Esophagus squamous epithelium (tissue), 5 donors: ENCODE results near the gene VIPR1. TPM values are rescaled to one million over a fixed set of nuclear protein-coding genes. Genes with fewer than 3 reads are reported as not detected.
"Not testable (repeated sequence)": the region's sequence is repeated elsewhere in the genome, so short reads cannot be mapped to it uniquely, and the experiment has no call there.

Source experiments
- DNase-seq: peaks from one replicate; lab custom pipeline; 2025; lab: John Stamatoyannopoulos, UW
- H3K27ac ChIP-seq, 4 donors: fragments of 200-600 bp; sonication (generic); one replicate each; pipeline ENCODE4 v1.5.1; 2016 to 2019; ENCODE audit warnings: mild to moderate bottlenecking in 1 of 4
- H3K27me3 ChIP-seq, 4 donors: fragments of 200-600 bp; sonication (generic); 1 replicate in 3 of 4; 2 replicates in 1 of 4; pipeline versions ENCODE4 v1.5.1 to v1.6.0; 2017 to 2021; ENCODE audit warnings: antibody characterized with exemption in 1 of 4
- H3K36me3 ChIP-seq, 3 donors: fragments of 200-600 bp; sonication (generic); one replicate each; pipeline ENCODE4 v1.5.1; 2016 to 2019
- H3K4me1 ChIP-seq, 3 donors: fragments of 200-600 bp; sonication (generic); one replicate each; pipeline ENCODE4 v1.5.1; 2017 to 2019
- H3K4me3 ChIP-seq, 4 donors: fragments of 200-600 bp; sonication (generic); 1 replicate in 3 of 4; 2 replicates in 1 of 4; pipeline ENCODE4 v1.5.1; 2016 to 2019; ENCODE audit warnings: mild to moderate bottlenecking in 2 of 4, moderate library complexity in 1 of 4
- H3K9me3 ChIP-seq, 3 donors: fragments of 200-600 bp; sonication (generic); one replicate each; pipeline ENCODE4 v1.5.1; 2016 to 2019
- CTCF ChIP-seq, 6 experiments: fragments of 450-650 bp in 4 of 6; fragments of 200-600 bp in 2 of 6; sonication (generic) in 2 of 6; IDR thresholded peaks; one replicate each; pipeline ENCODE4 v1.5.1; 2016 to 2019; ENCODE audit warnings: antibody characterized with exemption in 6 of 6, mild to moderate bottlenecking in 4 of 6, moderate library complexity in 4 of 6
- POLR2A ChIP-seq, 4 donors: fragments of 450-650 bp; IDR thresholded peaks; one replicate each; pipeline ENCODE4 v1.6.1; 2017; ENCODE audit warnings: antibody characterized with exemption in 4 of 4, mild to moderate bottlenecking in 4 of 4, moderate library complexity in 3 of 4
- WGBS, 2 donors: methylation state at CpG; one replicate each; pipeline ENCODE4 v1.1.5; 2018; 5-methylcytosine and 5-hydroxymethylcytosine counted together
- intact Hi-C: fragments of 100-400 bp; cut with DNase I; formaldehyde crosslinking; loops from one replicate; pipeline ENCODE4 v1.15.0; 2022
- small RNA-seq, 4 donors: library from RNA; depleted of rRNA; stranded (forward); fragments of <200 nt; gene quantifications; one replicate each; pipeline ENCODE3, GENCODE V24; 2016
- total RNA-seq, 4 donors: library from RNA; depleted of rRNA; stranded (reverse); fragments of >200 nt; gene quantifications; one replicate each; pipeline ENCODE4 v1.1.0, GENCODE V29; 2016
- donor health status: DM: yes; HTN: yes; CAD: no.

The VIPR1 gene
- total RNA-seq, 4 donors from 2014 or later, result 3.6 to 15.4 (median 8.6) TPM

GRCh38 chr3:42578054-42578453 is 75.6 kb downstream of the VIPR1 start:
- 92 to 96% methylated on average over 4 of the region's 4 CpGs for WGBS, 2 donors

GRCh38 chr3:42579346-42579745 is 76.9 kb downstream of the VIPR1 start:
- DNase-seq, H3K27me3 ChIP-seq, H3K4me3 ChIP-seq, H3K36me3 ChIP-seq, intact Hi-C loops, H3K27ac ChIP-seq: not testable (repeated sequence)
- peaks cover 0 to 12% (median 9%) of the 10 kb centered on the region in 3 donors for H3K9me3 ChIP-seq
- peaks cover 5 to 36% (median 9%) of the 10 kb centered on the region in 3 donors for H3K4me1 ChIP-seq
- 98% methylated on average over 3 to 4 of the region's 4 CpGs for WGBS, 2 donors

More at GRCh38 chr3:42578054-42578453, 75.6 kb downstream of the VIPR1 start:
- TF ChIP-seq POLR2A (IDR thresholded peaks at IDR 0.05) (no peak), CTCF (IDR thresholded peaks at IDR 0.05) (no peak)
- Histone ChIP-seq H3K9me3 (peaks cover 0 to 12% (median 9%) of the 10 kb centered on the region in 3 donors), H3K27ac (no peak overlapping the region), H3K4me3 (no peak overlapping the region), H3K4me1 (peaks cover 5 to 32% (median 9%) of the 10 kb centered on the region in 3 donors), H3K36me3 (peaks cover 0 to 20% (median 0%) of the 10 kb centered on the region in 3 donors), H3K27me3 (no peaks in the 10 kb centered on the region)
- intact Hi-C loops, result no loop called here
- no peak for DNase-seq

- no peaks in the 10 kb centered on the region for H3K27me3 ChIP-seq
- H3K9me3 ChIP-seq, result no peaks in the 10 kb centered on the region
- DNase-seq, result no peak
- WGBS, 2 donors, result 0% methylated on average over 5 of the region's 11 CpGs
- TF ChIP-seq CTCF (IDR thresholded peaks at IDR 0.05) (no peak), POLR2A (IDR thresholded peaks at IDR 0.05) (peak in 1 of 4 donors; percentile 17)
- peaks cover 5 to 36% (median 9%) of the 10 kb centered on the region in 3 donors for H3K4me1 ChIP-seq
- peak overlapping the region; percentile 61 to 84 (median 72) for H3K4me3 ChIP-seq
- intact Hi-C loops, result loop anchor here (10.0 kb wide), 1 partner anchor 163 kb away; no protein-coding TSS in a partner anchor
- H3K27ac ChIP-seq, result peak overlapping the region; percentile 83 to 93 (median 88)
- no peaks in the 10 kb centered on the region for H3K36me3 ChIP-seq
These were observed 78.9 kb downstream of the VIPR1 start for GRCh38 chr3:42581400-42581708.

GRCh38 chr3:42581709-42582473 is 79.4 kb downstream of the VIPR1 start, which contains the start of gene SEC22C:
SEC22C (minus strand) TSS chr3:42581967; CDS start chr3:42569046, 12,921 bp downstream.
- Histone ChIP-seq H3K27me3 (no peaks in the 10 kb centered on the region), H3K27ac (peak within 1 kb of the TSS; percentile 83 to 93 (median 88)), H3K36me3 (no peaks in the 10 kb centered on the region), H3K4me1 (peaks cover 5 to 36% (median 9%) of the 10 kb centered on the region in 3 donors), H3K4me3 (peak within 1 kb of the TSS; percentile 61 to 84 (median 72)), H3K9me3 (no peaks in the 10 kb centered on the region)
- WGBS, 2 donors, result 0 to 2% methylated on average over 2 to 7 of the region's 77 CpGs
- peak; percentile 83 for DNase-seq
- intact Hi-C loops, result loop anchor here (10.0 kb wide), 1 partner anchor 163 kb away; no protein-coding TSS in a partner anchor
- TF ChIP-seq POLR2A (IDR thresholded peaks at IDR 0.05) (peak in 3 of 4 donors; percentile 28 to 85 (median 66)), CTCF (IDR thresholded peaks at IDR 0.05) (peak in 3 of 6 experiments; percentile 8 to 17 (median 14))

- intact Hi-C loops, result loop anchor here (10.0 kb wide), 1 partner anchor 162 kb away; no protein-coding TSS in a partner anchor
- 0 to 3% methylated on average over 3 of the region's 3 CpGs for WGBS, 2 donors
These were observed 80.1 kb downstream of the VIPR1 start for GRCh38 chr3:42582474-42583070.

More at GRCh38 chr3:42582474-42583070, 80.1 kb downstream of the VIPR1 start:
- Histone ChIP-seq H3K4me3 (peak overlapping the region; percentile 61 to 84 (median 72)), H3K36me3 (no peaks in the 10 kb centered on the region), H3K9me3 (no peaks in the 10 kb centered on the region), H3K4me1 (peaks cover 5 to 36% (median 9%) of the 10 kb centered on the region in 3 donors), H3K27me3 (no peaks in the 10 kb centered on the region), H3K27ac (peak overlapping the region; percentile 83 to 93 (median 88))
- DNase-seq, result no peak
- no peak for TF ChIP-seq CTCF (IDR thresholded peaks at IDR 0.05)
- no peak for TF ChIP-seq POLR2A (IDR thresholded peaks at IDR 0.05)

Small RNAs within 50 kb of the gene (small RNA-seq; reads per million reads assigned to genes)
- 0 reads per million in 4 donors for gene AC092047.1

Other genes with a start within 250 kb of the VIPR1 start
- gene CCK, start 236.5 kb upstream of the VIPR1 start, total RNA-seq, result 1 to 10 TPM in 2 of 4 donors, not detected in 2; 1.9 to 3.1 TPM
- not detected for gene LYZL4, start 92.0 kb upstream of the VIPR1 start, total RNA-seq
- gene SEC22C, start 79.3 kb downstream of the VIPR1 start, total RNA-seq, result 10 to 100 TPM in 3 of 4 donors, 1 to 10 TPM in 1; 8.8 to 38.5 (median 26.2) TPM
- 10 to 100 TPM; 11.4 to 23.5 (median 20.5) TPM for gene SS18L2, start 88.2 kb downstream of the VIPR1 start, total RNA-seq
- 100 to 1,000 TPM in 1 of 4 donors, 10 to 100 TPM in 3; 18.0 to 112 (median 50.7) TPM for gene NKTR, start 98.0 kb downstream of the VIPR1 start, total RNA-seq
- 10 to 100 TPM in 2 of 4 donors, 1 to 10 TPM in 2; 5.0 to 34.3 (median 10.3) TPM for gene ZBTB47, start 151.1 kb downstream of the VIPR1 start, total RNA-seq
- gene KLHL40, start 182.9 kb downstream of the VIPR1 start, total RNA-seq, result not detected
- not detected for gene HHATL, start 200.2 kb downstream of the VIPR1 start, total RNA-seq